GM13977 (cell line): ENCODE measurements around the gene MYH16.
"Not testable (repeated sequence)": the region's sequence is repeated elsewhere in the genome, so short reads cannot be mapped to it uniquely, and the experiment has no call there.

Source experiments
- DNase-seq: peaks from one replicate; pipeline ENCODE4 v3.0.0; 2012; ENCODE audit warnings: low spot score
- CTCF ChIP-seq: IDR thresholded peaks from 2 replicates; pipeline ENCODE4 v1.5.1; 2012; ENCODE audit warnings: mild to moderate bottlenecking, control low read depth; ENCODE audit not compliant: insufficient read depth; ENCODE audit errors: extremely low read depth, missing control alignments
- in situ Hi-C: fragments of 300-500 bp; cut with MboI; formaldehyde crosslinking; loops from one replicate; pipeline ENCODE4 v1.12.0; 2022; ENCODE audit warnings: low sequenced_read_pairs, low pct_unique_long_range_greater_than_20kb, mixed read lengths, inconsistent platforms; ENCODE audit not compliant: unreplicated experiment

The MYH16 gene

GRCh38 chr7:99340659-99341058, 68.0 kb downstream of the MYH16 start:
- DNase-seq, result no peak
- TF ChIP-seq CTCF, result no peak
- in situ Hi-C loops, result no loop called here

- in situ Hi-C loops, result no loop called here
- TF ChIP-seq CTCF, result no peak
- no peak for DNase-seq
Measured at GRCh38 chr7:99344061-99344647, 71.5 kb downstream of the MYH16 start.

- DNase-seq, result not testable (repeated sequence)
Measured at GRCh38 chr7:99350641-99351040, 78.0 kb downstream of the MYH16 start.

GRCh38 chr7:99352247-99352646, 79.6 kb downstream of the MYH16 start:
- in situ Hi-C loops, result no loop called here
- no peak for TF ChIP-seq CTCF
- DNase-seq, result no peak

More at GRCh38 chr7:99350641-99351040, 78.0 kb downstream of the MYH16 start:
- in situ Hi-C loops, result not testable (repeated sequence)

GRCh38 chr7:99355098-99355497, 82.5 kb downstream of the MYH16 start:
- no peak for DNase-seq
- in situ Hi-C loops, result no loop called here
- no peak for TF ChIP-seq CTCF

- in situ Hi-C loops, result no loop called here
- TF ChIP-seq CTCF, result no peak
- DNase-seq, result no peak
Measured at GRCh38 chr7:99357701-99358490, 85.3 kb downstream of the MYH16 start.

GRCh38 chr7:99358521-99358920, 85.9 kb downstream of the MYH16 start:
- not testable (repeated sequence) for DNase-seq

More at GRCh38 chr7:99358521-99358920, 85.9 kb downstream of the MYH16 start:
- in situ Hi-C loops, result not testable (repeated sequence)
